Heart left ventricle (tissue), 16 donors: Measurements from ENCODE around the gene EMC8. TPM values are rescaled to one million over a fixed set of nuclear protein-coding genes. Genes with fewer than 3 reads are reported as not detected.

Source experiments
- ATAC-seq, 4 donors: fragments of 200-7000 bp; cut with Tn5 transposase; one replicate each; pipeline ENCODE4 v1.9.1; 2020 to 2022; ENCODE audit warnings: moderate library complexity in 4 of 4, mild to moderate bottlenecking in 3 of 4, moderate number of reproducible peaks in 1 of 4
- DNase-seq, 5 donors: peaks; one replicate each; pipeline ENCODE4 v3.0.0-alpha.2; 2020
- H3K27ac ChIP-seq, 12 donors: fragments of 200-600 bp; sonication (generic) in 4 of 12; one replicate each; pipeline versions ENCODE4 v1.5.0 to v1.8.0; 2016 to 2022; ENCODE audit warnings: mild to moderate bottlenecking in 2 of 12
- H3K27me3 ChIP-seq, 9 donors: fragments of 200-600 bp; sonication (generic) in 2 of 9; one replicate each; pipeline versions ENCODE4 v1.5.1 to v1.8.0; 2016 to 2022; ENCODE audit warnings: mild to moderate bottlenecking in 3 of 9
- H3K36me3 ChIP-seq, 9 donors: fragments of 200-600 bp; sonication (generic) in 2 of 9; one replicate each; pipeline versions ENCODE4 v1.5.0 to v1.8.0; 2018 to 2022; ENCODE audit warnings: mild to moderate bottlenecking in 2 of 9
- H3K4me1 ChIP-seq, 12 donors: fragments of 200-600 bp; sonication (generic) in 4 of 12; one replicate each; pipeline versions ENCODE4 v1.5.0 to v1.8.0; 2016 to 2022; ENCODE audit warnings: mild to moderate bottlenecking in 3 of 12
- H3K4me3 ChIP-seq, 12 donors: fragments of 200-600 bp; sonication (generic) in 4 of 12; one replicate each; pipeline versions ENCODE4 v1.5.0 to v1.8.0; 2017 to 2022; ENCODE audit warnings: mild to moderate bottlenecking in 9 of 12, moderate library complexity in 4 of 12
- H3K9me3 ChIP-seq, 12 donors: fragments of 200-600 bp; sonication (generic) in 4 of 12; one replicate each; pipeline versions ENCODE4 v1.5.0 to v1.8.0; 2016 to 2022; ENCODE audit warnings: mild to moderate bottlenecking in 1 of 12
- CTCF ChIP-seq, 12 donors: fragments of 200-600 bp; sonication (generic) in 4 of 12; IDR thresholded peaks; one replicate each; pipeline versions ENCODE4 v1.5.0 to v1.8.0; 2018 to 2022; ENCODE audit warnings: antibody characterized with exemption in 12 of 12, mild to moderate bottlenecking in 5 of 12
- POLR2A ChIP-seq, 2 donors: fragments of 450-650 bp; IDR thresholded peaks; one replicate each; pipeline ENCODE4 v1.6.1; 2017; ENCODE audit warnings: antibody characterized with exemption in 2 of 2, mild to moderate bottlenecking in 2 of 2, moderate library complexity in 2 of 2
- WGBS, 4 donors: extraction: QIAGEN DNeasy Blood & Tissue Kit in 2 of 4; methylation state at CpG; one replicate each; pipeline versions ENCODE4 v1.1.5 to v1.1.7; 2013 to 2018; 5-methylcytosine and 5-hydroxymethylcytosine counted together
- intact Hi-C, 10 donors: fragments of 100-400 bp; cut with DNase I; formaldehyde crosslinking; loops; one replicate each; pipeline versions ENCODE4 v1.11.1 to v1.14.2; 2022
- polyA plus RNA-seq, 2 donors: library from polyadenylated mRNA; stranded (reverse); fragments of 200-250 nt; gene quantifications; one replicate each; pipeline ENCODE4 v1.2.3, GENCODE V29; 2013
- total RNA-seq, 9 donors: library from RNA; depleted of rRNA in 2 of 9; stranded (reverse); fragments of >200 nt in 2 of 9; fragmentation: NEBNext Ultra II Directional in 3 of 9; extraction: Animal tissue kit (Norgen Biotek cat#: 25700) in 3 of 9; gene quantifications; one replicate each; pipeline versions ENCODE4 v1.1.0 to v1.2.4, GENCODE V29; 2016 to 2023
- donor health status: ischemic (EF 13 %, LVEDD 7.1; RV severe dilation, severe dysfunction).
- donor health status: healthy with polysubstance abuse.
- donor health status: DM: no; HTN: yes; CAD: no.
- donor health status: DM: no; HTN: no; CAD: no.
- donor health status: ischemic (EF 25% LVEDD 6.9; RV normal size, moderate dysfunction).
- donor health status: ischemic (EF 25% LVEDD 5.7; RV mildly dilated, moderate dysfunction).
- donor health status: healthy.
- donor health status: DM: yes; HTN: yes; CAD: no.
- donor health status: ischemic (EF 35%, LVEDD 5.7; RV mildly dilated, moderate dysfunction).
- donor health status: nonischemic (EF 11% LVEDD 7.7; RV severe dilation, severe dysfunction).
- donor health status: DM: yes; HTN: yes; CAD: no.
- donor health status: PGD.
- donor health status: ischemic (EF 29% LVEDD 5.4; RV normal size, mild dysfunction).
- donor health status: nonischemic (EF 23%, LVEDD 6.1; RV moderate dilation, normal function).

Gene EMC8
- total and polyA plus RNA-seq, 11 donors: 9.2 to 39.1 (median 24.4) TPM

DNA sequence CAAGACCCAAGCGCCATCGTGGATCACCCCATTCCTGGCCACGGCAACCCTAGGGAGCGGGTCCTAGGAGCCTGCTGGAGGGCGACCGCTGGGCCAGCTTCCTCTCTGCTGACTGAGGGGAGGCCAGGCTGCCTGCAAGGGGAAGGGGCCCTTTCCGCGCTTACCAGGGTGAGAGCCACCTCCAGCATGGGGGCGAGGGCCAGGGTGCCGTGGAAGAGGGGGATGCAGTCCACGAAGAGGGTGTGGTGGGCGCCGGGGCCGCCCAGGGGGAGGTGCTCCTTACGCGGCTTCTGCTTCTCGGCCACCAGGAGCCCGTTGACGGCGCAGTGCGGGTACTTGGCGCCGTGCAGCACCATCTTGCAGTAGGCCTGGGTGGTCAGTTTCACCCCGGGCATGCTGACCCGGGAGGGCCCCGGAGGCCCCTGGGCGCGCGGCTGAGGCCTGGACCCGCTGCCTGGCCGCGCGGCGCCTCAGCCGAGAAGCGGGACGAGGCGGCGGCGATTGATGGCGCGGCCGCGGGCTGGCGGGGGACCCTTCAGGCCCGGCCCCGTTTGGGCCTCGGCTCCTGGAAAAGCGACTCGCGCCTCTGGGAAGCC, 345 bp downstream of the EMC8 start:
- TF ChIP-seq CTCF (IDR thresholded peaks at IDR 0.05): no peak
- no peak for TF ChIP-seq POLR2A (IDR thresholded peaks at IDR 0.05)
- Histone ChIP-seq H3K36me3 (peaks cover 0 to 60% (median 50%) of the 10 kb centered on the region in 9 donors), H3K4me3 (peak overlapping the region; percentile 78 to 99 (median 92)), H3K9me3 (no peaks in the 10 kb centered on the region), H3K4me1 (peaks cover 0 to 63% (median 30%) of the 10 kb centered on the region in 12 donors), H3K27ac (peak overlapping the region; percentile 88 to 99 (median 97)), H3K27me3 (no peaks in the 10 kb centered on the region)
- intact Hi-C loops: no loop called here
- WGBS, 4 donors: 0 to 2% (median 1%) methylated on average over 27 to 51 of the region's 51 CpGs
- peak in 4 of 5 donors; percentile 13 to 71 (median 45) for DNase-seq
- peak in 2 of 4 donors; percentile 45 to 46 for ATAC-seq

- no peaks in the 10 kb centered on the region for H3K9me3 ChIP-seq
- DNase-seq: no peak
- H3K27ac ChIP-seq: peak overlapping the region in 6 of 12 donors; percentile 97 to 98 (median 97)
- H3K27me3 ChIP-seq: no peaks in the 10 kb centered on the region
- H3K36me3 ChIP-seq: peaks cover 0 to 60% (median 43%) of the 10 kb centered on the region in 9 donors
- H3K4me3 ChIP-seq: peak overlapping the region; percentile 78 to 99 (median 92)
- intact Hi-C loops: no loop called here
- no peak for ATAC-seq
- H3K4me1 ChIP-seq: peaks cover 0 to 58% (median 30%) of the 10 kb centered on the region in 12 donors
- 17 to 35% (median 20%) methylated on average over 9 to 17 of the region's 17 CpGs for WGBS, 4 donors
- no peak for TF ChIP-seq POLR2A (IDR thresholded peaks at IDR 0.05)
- no peak for TF ChIP-seq CTCF (IDR thresholded peaks at IDR 0.05)
Measured at GRCh38 chr16:85798283-85798776, 1.0 kb downstream of the EMC8 start.

DNA sequence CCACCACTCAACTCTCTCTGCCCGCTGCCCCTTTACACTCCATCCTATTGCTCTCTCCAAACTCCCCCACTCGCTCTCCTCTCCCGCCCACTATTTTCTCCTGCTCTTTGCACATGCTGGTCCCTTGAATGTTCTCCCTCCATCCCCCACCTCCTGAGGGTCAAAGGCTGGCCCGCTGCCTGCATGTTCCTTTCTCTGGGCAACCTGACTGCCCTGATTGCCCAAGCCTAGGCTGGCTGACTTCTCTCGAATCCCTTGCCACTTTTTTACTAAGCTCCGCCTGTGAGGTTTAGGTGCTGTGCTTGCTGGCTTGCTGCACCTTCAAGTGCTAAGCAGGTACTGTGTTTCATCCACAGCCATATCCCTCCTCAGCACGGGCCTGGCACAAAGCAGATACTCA, 2.7 kb downstream of the EMC8 start:
- Histone ChIP-seq H3K27me3 (no peaks in the 10 kb centered on the region), H3K27ac (no peak overlapping the region), H3K4me1 (peaks cover 0 to 45% (median 26%) of the 10 kb centered on the region in 12 donors), H3K36me3 (peaks cover 0 to 58% (median 40%) of the 10 kb centered on the region in 9 donors), H3K9me3 (peaks cover 0 to 2% (median 0%) of the 10 kb centered on the region in 12 donors), H3K4me3 (no peak overlapping the region)
- ATAC-seq (no peak), DNase-seq (no peak)
- WGBS, 4 donors: 91 to 94% (median 93%) methylated on average over 7 of the region's 7 CpGs
- TF ChIP-seq CTCF (IDR thresholded peaks at IDR 0.05) (no peak), POLR2A (IDR thresholded peaks at IDR 0.05) (no peak)
- intact Hi-C loops: no loop called here

- no peak for TF ChIP-seq CTCF (IDR thresholded peaks at IDR 0.05)
- TF ChIP-seq POLR2A (IDR thresholded peaks at IDR 0.05): no peak
- WGBS, 4 donors: 83 to 90% (median 86%) methylated on average over 6 of the region's 6 CpGs
- H3K4me1 ChIP-seq: peaks cover 0 to 40% (median 23%) of the 10 kb centered on the region in 12 donors
- peaks cover 0 to 57% (median 37%) of the 10 kb centered on the region in 9 donors for H3K36me3 ChIP-seq
- peaks cover 0 to 4% (median 0%) of the 10 kb centered on the region in 12 donors for H3K9me3 ChIP-seq
- no peak overlapping the region for H3K4me3 ChIP-seq
- intact Hi-C loops: no loop called here
- no peaks in the 10 kb centered on the region for H3K27me3 ChIP-seq
- no peak for DNase-seq
- no peak for ATAC-seq
- H3K27ac ChIP-seq: no peak overlapping the region
Measured at GRCh38 chr16:85796152-85796551, 3.2 kb downstream of the EMC8 start.
